SHP77 treated with DMSO at 0.1 percent for 48 hours (cell line): ENCODE results near the gene OR2M2.

Source experiments
- DNase-seq: peaks from one replicate; lab custom pipeline; 2025; lab: John Stamatoyannopoulos, UW

Gene OR2M2, protein sequence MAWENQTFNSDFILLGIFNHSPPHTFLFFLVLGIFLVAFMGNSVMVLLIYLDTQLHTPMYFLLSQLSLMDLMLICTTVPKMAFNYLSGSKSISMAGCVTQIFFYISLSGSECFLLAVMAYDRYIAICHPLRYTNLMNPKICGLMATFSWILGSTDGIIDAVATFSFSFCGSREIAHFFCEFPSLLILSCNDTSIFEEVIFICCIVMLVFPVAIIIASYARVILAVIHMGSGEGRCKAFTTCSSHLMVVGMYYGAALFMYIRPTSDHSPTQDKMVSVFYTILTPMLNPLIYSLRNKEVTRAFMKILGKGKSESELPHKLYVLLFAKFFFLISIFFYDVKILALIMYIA

GRCh38 chr1:248174521-248174920 is at the start of gene OR2M2:
Gene OR2M2, plus strand, starts transcription at chr1:248174821. Its CDS starts 5,165 bp downstream, at chr1:248179986.
- DNase-seq, result no peak

DNA sequence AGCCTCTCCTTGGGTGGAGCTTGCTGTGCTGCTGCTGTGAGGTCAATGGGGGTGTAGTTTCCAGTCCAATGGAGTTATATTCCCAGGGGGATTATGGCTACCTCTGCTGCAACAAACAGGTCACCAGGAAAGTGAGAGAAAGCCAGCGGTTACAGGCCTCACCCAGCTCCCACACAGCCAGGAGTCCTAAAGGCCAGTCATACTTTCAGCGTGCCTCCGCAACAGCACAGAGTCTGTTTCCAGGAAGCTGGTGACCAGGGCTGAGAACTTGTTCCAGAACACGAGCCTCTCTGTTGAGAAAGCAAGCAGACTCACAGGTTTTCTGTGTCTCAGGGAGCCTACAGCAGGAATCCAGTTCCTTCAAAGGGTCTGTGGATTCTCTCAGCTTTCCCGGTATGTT is 47.0 kb upstream of the OR2M2 start:
- DNase-seq, result no peak

GRCh38 chr1:248136811-248137210 is 37.8 kb upstream of the OR2M2 start:
- no peak for DNase-seq

- DNase-seq, result no peak
Measured at GRCh38 chr1:248140846-248141245, 33.8 kb upstream of the OR2M2 start.

- DNase-seq, result no peak
Measured at GRCh38 chr1:248143311-248143710, 31.3 kb upstream of the OR2M2 start.

DNA sequence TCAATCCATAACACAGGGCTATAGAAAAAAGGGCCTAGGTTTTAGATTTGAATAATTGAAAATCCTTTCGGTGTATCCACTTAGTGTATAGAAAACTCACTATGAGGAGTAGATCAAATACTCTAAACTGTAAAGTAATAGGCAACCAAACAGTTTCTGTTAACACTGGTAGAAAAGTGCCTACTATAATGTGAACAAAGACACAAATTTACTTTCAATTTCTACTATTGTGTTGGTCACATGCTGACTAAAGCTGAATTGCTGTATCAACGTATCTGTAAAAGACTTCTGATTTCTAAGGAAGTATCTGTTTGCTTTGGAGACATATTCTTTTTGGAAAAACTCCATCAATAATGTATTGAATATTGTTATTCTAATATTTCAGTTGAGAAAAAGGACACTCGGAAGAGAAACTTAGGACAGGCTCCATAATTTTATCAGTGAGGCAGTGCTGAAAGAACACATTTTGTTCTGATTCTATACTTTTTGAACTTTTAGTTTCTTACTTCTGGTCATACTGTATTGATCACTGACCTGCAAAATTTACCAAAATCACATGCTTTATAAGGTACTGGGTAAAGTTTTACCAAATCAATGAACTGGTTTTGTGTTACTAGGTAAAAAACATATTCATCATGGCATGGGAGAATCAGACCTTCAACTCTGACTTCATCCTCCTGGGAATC is 30.0 kb upstream of the OR2M2 start, which contains the start of gene OR2M5:
Gene OR2M5 (plus strand): TSS at position 636 of the 686 bp plus-strand sequence. CDS start 0 bp downstream, at position 636.
- no peak for DNase-seq

DNA sequence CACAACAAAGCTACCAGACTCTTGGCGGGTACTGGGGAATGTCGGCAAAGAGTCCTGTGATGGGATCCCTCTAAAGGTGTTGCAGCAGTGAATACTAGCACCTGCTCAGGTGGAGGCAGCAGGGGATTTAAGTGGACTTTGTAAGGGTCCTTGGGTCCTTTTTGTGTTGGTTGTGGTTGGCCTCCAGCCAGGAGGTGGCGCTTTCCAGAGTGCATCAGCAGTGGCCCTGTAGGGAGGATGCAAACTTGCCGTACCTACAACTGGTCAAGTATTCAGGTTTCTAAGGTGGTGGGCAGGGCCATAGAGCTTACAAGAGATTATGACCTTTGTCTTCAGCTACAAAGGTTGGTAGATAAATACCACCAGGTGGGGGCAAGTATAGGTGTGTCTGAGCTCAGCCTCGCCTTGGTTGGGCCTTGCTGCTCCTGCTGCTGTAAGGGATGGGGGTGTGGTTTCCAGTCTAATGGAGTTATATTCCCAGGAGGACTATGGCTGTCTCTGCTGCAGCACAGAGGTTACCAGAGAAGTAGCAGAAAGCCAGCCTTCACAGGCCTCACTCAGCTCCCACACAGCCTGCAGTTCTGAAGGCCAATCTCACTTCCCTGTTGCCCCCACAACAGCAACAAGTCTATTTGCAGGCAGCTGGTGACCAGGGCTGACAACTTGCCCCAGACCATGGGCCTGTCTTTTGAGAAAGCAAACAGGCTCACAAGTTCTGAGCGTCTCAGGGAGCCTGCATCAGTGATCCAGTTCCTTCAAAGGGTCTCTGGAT is 22.4 kb upstream of the OR2M2 start:
- DNase-seq, result no peak

- no peak for DNase-seq
Measured at GRCh38 chr1:248155927-248156326, 18.7 kb upstream of the OR2M2 start.

GRCh38 chr1:248158758-248159157 is 15.9 kb upstream of the OR2M2 start:
- DNase-seq, result no peak

GRCh38 chr1:248164031-248164430 is 10.6 kb upstream of the OR2M2 start:
- DNase-seq, result no peak

DNA sequence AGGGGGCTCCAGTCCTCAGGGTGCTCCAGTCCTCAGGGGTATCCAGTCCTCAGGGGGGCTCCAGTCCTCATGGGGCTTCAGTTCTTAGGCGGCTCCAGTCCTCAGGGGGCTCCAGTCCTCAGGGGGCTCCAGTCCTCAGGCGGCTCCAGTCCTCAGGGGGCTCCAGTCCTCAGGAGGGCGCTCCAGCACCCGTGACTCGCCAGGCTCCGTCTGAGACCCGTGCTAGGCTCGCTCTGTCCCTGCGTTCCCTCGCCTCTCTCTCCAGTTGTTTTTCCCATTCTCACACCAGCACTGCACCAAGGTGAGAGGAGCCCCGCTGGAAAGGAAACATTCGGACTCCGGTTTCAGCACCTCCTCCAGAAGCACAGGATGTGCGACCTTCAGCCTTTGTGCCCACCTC is 9.4 kb upstream of the OR2M2 start:
- DNase-seq, result no peak

- DNase-seq, result no peak
Measured at GRCh38 chr1:248183996-248184395, 9.4 kb downstream of the OR2M2 start.

- DNase-seq, result no peak
Measured at GRCh38 chr1:248187363-248187762, 12.7 kb downstream of the OR2M2 start.

DNA sequence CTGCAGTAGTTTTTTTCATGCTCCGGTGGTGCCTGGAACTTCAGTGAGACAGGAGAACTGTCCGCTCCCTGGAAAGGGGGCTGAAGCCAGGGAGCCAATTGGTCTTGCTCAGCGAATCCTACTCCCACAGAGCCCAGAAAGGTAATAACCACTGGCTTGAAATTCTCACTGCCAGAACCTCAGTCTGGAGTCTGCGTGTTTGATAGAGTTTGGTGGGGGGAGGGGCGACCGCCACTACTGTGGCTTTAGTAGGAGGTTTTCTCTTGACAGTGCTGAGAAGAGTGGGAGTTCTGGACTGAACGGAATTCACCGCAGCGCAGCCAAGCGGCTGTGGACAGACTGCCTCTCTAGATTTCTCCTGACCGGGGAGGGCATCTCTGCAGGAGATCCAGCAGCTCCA is 14.4 kb downstream of the OR2M2 start:
- no peak for DNase-seq

- no peak for DNase-seq
Measured at GRCh38 chr1:248194117-248194516, 19.5 kb downstream of the OR2M2 start.

DNA sequence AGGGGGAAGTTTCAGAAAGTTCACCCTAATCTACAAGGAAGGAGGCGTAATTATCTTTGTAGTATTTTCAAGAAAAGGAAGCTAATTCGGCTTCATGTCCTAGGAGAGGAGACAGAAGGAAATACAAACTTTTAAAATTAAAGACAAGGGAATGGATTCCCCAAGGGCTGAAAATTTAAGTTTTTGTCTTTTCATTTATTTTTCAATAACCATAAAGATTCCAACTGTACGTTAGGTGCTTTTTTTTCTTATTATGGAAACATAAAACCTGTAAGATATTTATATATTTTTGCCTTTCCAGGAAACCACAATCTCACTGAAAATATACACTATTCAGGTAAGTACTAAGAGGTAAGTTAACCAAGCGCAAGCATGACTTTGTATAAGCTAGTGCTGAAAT is 22.3 kb downstream of the OR2M2 start, which contains the start of gene OR2M3:
Gene OR2M3 (plus strand): TSS at position 301 of the 400 bp plus-strand sequence. CDS start 5,803 bp downstream, outside the sequence.
- no peak for DNase-seq

DNA sequence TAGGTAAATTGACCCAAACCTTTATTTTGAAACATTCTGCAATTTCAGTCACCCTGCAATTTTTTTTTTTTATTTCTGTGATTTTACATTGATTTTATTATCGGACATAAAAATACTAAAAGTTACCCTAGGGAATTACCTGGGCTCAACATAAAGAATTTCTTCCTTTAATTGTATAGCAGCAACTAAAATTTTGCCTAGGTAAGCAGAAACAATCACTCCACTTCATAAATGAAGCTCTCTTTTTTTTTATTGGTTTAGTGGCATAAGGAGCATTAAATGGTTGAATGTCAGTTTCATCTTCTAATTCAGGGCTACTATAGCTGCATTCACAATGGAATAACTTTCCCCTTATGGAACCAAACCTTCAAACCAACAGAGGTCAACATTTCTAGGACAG is 41.3 kb downstream of the OR2M2 start:
- no peak for DNase-seq

DNA sequence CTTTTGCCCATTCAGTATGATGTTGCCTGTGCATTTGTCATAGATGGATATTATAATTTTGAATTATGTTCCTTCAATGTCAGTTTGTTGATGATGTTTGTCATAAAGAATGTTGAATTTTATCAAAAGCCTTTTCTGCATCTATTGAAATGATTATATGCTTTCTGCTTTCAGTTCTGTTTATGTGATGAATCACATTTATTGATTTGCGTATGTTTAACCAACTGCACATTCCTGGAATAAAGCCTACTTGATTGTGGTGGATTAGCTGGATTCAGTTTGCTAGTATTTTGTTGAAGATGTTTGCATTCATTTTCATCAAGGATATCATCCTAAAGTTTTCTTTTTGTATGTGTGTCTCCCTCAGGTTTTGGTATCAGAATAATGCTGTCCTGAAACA is 50.9 kb downstream of the OR2M2 start:
- no peak for DNase-seq

DNA sequence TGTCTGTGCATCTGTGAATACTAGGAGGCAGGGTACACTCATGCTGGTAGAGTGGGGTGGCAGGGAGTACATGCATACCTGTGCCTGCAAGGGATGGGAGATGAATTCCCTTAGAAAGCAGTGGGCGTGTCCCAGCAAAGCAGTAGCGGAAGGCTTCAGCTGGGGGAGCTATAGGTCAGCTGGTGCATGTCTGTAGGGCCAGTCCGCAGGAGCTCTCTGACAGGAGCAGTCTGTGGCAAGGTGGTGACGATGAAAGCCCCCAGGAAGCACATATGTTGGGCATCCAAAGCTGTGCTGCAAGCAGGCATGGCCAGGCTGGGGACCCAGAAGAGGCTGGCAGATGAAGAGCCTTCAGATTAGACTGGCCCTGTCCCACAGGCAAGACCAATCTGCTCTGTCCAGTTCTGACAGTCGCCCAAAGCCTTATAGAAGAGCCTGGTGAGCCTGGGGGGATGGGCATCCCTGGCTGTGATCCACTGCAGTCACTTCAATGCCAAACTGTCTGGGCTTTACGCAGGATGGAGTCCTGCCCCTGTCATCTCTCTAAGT is 54.8 kb downstream of the OR2M2 start:
- DNase-seq, result no peak
